ENCODE results near the gene ZNF45.
A peak's percentile ranks its signal among the peaks of the same experiment; 100 is the strongest.

ZNF45 gene

GRCh38 chr19:43940719-43941118, 5.6 kb upstream of the ZNF45 start:
- ChIA-PET POLR2A (no interaction called here), CTCF (no interaction called here)
- TF ChIP-seq, protein P1, sequence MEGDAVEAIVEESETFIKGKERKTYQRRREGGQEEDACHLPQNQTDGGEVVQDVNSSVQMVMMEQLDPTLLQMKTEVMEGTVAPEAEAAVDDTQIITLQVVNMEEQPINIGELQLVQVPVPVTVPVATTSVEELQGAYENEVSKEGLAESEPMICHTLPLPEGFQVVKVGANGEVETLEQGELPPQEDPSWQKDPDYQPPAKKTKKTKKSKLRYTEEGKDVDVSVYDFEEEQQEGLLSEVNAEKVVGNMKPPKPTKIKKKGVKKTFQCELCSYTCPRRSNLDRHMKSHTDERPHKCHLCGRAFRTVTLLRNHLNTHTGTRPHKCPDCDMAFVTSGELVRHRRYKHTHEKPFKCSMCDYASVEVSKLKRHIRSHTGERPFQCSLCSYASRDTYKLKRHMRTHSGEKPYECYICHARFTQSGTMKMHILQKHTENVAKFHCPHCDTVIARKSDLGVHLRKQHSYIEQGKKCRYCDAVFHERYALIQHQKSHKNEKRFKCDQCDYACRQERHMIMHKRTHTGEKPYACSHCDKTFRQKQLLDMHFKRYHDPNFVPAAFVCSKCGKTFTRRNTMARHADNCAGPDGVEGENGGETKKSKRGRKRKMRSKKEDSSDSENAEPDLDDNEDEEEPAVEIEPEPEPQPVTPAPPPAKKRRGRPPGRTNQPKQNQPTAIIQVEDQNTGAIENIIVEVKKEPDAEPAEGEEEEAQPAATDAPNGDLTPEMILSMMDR (IDR thresholded peaks at IDR 0.05; ENCODE audit: control extremely low read depth, extremely low read depth, low read depth, missing control alignments): no peak
- no peak for DNase-seq (ENCODE audit: extremely low spot score)

GRCh38 chr19:43939557-43940260, 4.6 kb upstream of the ZNF45 start:
- ChIA-PET POLR2A (interaction anchor here (0.6 kb wide), 1 partner anchor 11 kb away, joined by 3 read pairs; no protein-coding TSS in a partner anchor), CTCF (interaction anchor here (1.9 kb wide), 1 partner anchor 8 kb away, joined by 5 read pairs; no protein-coding TSS in a partner anchor)
- DNase-seq (ENCODE audit: extremely low spot score): no peak
- TF ChIP-seq, protein P1 (IDR thresholded peaks at IDR 0.05; ENCODE audit: control extremely low read depth, extremely low read depth, low read depth, missing control alignments): no peak

DNA sequence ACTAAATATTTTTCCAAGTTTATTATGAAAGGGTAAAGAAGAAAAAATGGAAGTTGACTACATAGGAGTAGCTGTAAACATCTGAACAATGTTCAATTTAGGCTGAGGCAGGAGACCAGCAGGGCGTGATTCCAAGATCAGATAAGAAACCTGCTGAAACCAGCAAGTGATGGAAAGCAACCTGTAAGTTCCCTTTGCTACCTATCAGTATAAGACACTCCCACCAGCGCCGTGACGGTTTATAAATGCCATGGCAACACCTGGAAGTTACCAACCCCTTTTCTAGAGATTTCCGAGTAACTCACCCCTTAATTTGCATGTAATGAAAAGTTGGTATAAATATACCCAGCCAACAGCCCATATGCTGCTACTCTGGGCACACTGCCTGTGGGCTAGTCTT, 1.1 kb upstream of the ZNF45 start:
- TF ChIP-seq, protein P1 (IDR thresholded peaks at IDR 0.05; ENCODE audit: control extremely low read depth, extremely low read depth, low read depth, missing control alignments): no peak
- POLR2A ChIA-PET: no interaction called here
- CTCF ChIA-PET: interaction anchor here (0.6 to 1.1 kb wide), 2 partner anchors 12 to 15 kb away, joined by 3 to 4 read pairs; partner anchors contain the start of gene ZNF221
- DNase-seq (ENCODE audit: extremely low spot score): no peak

GRCh38 chr19:43934055-43934984, 762 bp downstream of the ZNF45 start:
- ChIA-PET POLR2A (interaction anchor here (0.5 to 1.2 kb wide), 4 partner anchors 10 to 266 kb away, joined by 3 to 6 read pairs (median 4); partner anchors contain the start of gene ZNF221), CTCF (interaction anchor here (0.8 to 1.3 kb wide), 4 partner anchors 14 to 89 kb away, joined by 3 to 6 read pairs (median 3); partner anchors contain the start of gene ZNF221)
- peak; percentile 16 for DNase-seq (ENCODE audit: extremely low spot score)
- TF ChIP-seq, protein P1 (IDR thresholded peaks at IDR 0.05; ENCODE audit: control extremely low read depth, extremely low read depth, low read depth, missing control alignments): no peak

DNA sequence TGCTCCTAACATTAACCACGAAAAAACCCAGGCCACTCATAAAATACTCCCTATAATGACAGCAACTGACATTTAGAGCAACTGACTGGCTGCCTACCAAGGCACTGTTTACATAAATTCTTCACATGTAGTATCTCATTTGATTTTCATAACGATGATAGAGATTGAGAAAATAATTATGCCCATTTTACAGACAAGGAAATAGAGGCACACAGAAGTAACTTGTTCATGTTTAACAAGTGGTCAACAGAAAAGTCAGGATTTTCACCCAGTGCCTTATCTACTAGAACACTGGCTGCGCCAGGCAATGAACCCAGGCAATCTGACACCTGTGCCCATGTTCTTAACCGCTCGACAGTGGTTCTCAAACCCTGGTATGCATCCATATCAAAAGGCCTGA, 6.3 kb downstream of the ZNF45 start:
- TF ChIP-seq, protein P1 (IDR thresholded peaks at IDR 0.05; ENCODE audit: control extremely low read depth, extremely low read depth, low read depth, missing control alignments): no peak
- ChIA-PET CTCF (no interaction called here), POLR2A (no interaction called here)
- DNase-seq (ENCODE audit: extremely low spot score): no peak

DNA sequence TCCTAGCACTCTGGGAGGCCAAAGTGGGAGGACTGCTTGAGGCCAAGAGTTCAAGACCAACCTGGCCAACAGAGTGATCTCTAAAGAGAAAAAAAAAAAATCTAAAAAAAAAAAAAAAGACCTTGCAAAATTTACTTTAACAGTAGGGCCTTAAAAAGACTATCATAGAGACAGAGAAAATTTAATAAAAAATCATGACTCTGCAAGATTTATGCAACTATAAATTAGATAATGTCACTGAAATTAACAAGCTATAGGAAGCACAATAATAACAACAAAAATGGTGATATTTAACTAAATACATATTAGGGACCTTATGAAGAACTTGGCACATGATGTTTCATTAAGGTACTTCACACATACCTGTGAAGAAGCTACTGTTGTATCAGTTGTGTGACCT, 11.2 kb downstream of the ZNF45 start:
- TF ChIP-seq, protein P1 (IDR thresholded peaks at IDR 0.05; ENCODE audit: control extremely low read depth, extremely low read depth, low read depth, missing control alignments): no peak
- no peak for DNase-seq (ENCODE audit: extremely low spot score)
- ChIA-PET CTCF (interaction anchor here (1.6 to 1.9 kb wide), 2 partner anchors 10 to 12 kb away, joined by 4 to 10 read pairs; no protein-coding TSS in a partner anchor), POLR2A (interaction anchor here (0.7 kb wide), 1 partner anchor 11 kb away, joined by 6 read pairs; no protein-coding TSS in a partner anchor)
